ENCODE data around the gene CENATAC.
"Not testable (repeated sequence)": the region's sequence is repeated elsewhere in the genome, so short reads cannot be mapped to it uniquely, and the experiment has no call there.

The CENATAC gene, protein sequence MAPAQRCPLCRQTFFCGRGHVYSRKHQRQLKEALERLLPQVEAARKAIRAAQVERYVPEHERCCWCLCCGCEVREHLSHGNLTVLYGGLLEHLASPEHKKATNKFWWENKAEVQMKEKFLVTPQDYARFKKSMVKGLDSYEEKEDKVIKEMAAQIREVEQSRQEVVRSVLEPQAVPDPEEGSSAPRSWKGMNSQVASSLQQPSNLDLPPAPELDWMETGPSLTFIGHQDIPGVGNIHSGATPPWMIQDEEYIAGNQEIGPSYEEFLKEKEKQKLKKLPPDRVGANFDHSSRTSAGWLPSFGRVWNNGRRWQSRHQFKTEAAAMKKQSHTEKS

DNA sequence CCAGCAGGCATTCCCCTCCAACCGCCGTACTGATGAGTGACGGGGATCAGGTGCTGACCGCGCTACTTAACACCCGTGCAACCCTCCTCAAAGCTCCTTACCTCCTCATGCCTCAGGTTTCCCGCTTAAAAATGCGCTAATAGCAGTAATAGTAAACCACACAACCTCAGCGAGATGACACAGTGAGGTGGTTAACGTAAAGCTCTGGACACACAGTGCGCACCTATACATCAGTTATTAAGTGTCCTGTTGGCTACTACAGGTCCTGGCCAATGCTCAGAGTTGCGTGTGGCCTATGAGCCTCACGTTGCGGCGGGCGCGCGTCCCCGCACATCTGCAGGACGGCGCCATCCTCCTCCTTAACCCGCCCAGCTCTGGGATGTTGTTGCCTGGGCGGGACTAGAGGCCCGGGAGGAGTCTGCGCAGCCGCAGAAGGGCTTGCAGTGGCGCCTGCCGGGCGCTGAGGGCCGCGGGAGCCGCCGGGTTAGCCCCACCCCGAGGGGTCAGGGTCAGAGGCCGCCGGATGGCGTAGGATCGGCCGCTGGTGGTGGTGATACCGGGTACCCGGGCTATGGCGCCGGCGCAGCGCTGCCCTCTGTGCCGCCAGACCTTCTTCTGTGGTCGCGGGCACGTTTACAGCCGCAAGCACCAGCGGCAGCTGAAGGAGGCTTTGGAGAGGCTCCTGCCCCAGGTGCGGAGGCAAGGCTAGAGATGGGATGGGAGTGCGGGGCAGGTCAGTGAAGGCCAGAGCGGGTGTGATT, at the start of gene CENATAC:
CENATAC (plus strand) TSS at position 512 of the 761 bp plus-strand sequence; CDS start at position 572, 60 bp downstream.
- peak; percentile 95 for DNase-seq (ENCODE audit: low spot score)

GRCh38 chr11:118953265-118953664, 44.7 kb upstream of the CENATAC start:
- DNase-seq (ENCODE audit: low spot score) = peak; percentile 94

- not testable (repeated sequence) for DNase-seq (ENCODE audit: low spot score)
Observed at GRCh38 chr11:118953976-118954375, 44.0 kb upstream of the CENATAC start.

GRCh38 chr11:118956094-118956846, 41.7 kb upstream of the CENATAC start, which contains the start of gene UPK2:
Gene UPK2, plus strand, starts transcription at chr11:118956298. Its CDS starts 53 bp downstream, at chr11:118956351.
- DNase-seq (ENCODE audit: low spot score) = peak; percentile 94

DNA sequence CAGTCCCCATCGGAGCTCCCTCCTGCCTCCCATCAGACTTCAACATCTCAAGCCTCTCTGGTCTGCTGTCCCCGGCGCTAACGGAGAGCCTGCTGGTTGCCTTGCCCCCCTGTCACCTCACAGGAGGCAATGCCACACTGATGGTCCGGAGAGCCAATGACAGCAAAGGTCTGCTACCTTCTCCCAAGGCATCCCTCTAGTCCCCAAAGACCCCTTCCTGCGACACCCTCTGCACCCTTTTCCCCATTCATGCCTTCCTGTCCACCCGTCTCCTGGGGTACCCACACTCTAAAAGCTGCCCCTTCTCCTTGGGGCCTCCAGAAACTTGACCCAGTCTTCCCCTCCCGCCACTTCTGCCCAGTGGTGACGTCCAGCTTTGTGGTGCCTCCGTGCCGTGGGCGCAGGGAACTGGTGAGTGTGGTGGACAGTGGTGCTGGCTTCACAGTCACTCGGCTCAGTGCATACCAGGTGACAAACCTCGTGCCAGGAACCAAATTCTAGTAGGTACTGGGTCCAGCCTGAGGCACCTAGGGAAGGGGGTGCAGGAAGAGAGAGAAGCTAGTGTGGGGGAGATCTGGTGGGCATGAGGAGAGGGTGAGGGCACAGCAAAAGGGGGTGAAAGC, 41.0 kb upstream of the CENATAC start:
- no peak for DNase-seq (ENCODE audit: low spot score)

DNA sequence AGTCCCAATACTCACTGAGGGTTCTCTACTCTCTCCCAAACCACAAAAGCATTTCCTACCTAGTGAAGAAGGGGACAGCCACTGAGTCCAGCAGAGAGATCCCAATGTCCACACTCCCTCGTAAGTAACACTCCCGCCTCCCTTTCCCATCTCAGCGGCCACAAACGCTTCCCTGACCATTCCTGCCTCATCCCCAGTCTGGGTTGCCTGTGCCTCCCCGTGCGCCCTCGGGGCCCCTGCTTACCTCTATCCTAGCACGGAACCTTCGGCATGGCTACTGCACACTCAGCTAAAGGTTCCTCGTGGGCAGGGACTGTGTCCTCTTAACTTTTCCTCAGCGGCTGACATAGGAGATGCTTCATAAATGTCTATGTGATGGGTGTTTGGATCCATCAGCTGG, 40.4 kb upstream of the CENATAC start:
- DNase-seq (ENCODE audit: low spot score) = no peak

DNA sequence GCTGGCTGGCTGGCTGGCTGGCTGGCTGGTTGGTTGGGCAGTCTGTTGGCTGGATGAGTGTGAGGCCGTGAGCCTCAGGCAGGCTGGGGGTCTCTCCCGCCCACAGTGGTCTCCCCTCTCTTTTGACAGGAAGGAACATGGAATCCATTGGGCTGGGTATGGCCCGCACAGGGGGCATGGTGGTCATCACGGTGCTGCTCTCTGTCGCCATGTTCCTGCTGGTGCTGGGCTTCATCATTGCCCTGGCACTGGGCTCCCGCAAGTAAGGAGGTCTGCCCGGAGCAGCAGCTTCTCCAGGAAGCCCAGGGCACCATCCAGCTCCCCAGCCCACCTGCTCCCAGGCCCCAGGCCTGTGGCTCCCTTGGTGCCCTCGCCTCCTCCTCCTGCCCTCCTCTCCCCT, 40.0 kb upstream of the CENATAC start:
- DNase-seq (ENCODE audit: low spot score) = no peak

DNA sequence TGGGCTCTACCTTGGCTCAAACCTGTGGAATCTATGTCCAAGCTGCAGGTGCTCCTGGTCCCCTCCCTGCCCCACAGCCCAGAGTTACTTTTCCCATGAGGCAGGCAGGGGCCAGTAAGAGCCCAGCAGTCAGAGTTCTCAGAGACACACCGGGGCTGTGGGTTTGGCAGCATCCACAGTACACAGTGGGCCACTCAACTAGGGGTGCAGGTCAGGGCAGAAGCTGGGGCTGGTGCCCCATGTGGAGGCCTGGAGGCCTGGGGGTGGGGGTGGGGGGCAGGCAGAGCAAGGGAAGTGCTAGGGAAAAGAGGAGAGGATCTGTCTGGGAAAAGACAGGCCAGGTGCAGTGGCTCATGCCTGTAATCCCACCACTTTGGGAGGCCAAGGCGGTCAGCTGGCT, 39.4 kb upstream of the CENATAC start:
- no peak for DNase-seq (ENCODE audit: low spot score)

DNA sequence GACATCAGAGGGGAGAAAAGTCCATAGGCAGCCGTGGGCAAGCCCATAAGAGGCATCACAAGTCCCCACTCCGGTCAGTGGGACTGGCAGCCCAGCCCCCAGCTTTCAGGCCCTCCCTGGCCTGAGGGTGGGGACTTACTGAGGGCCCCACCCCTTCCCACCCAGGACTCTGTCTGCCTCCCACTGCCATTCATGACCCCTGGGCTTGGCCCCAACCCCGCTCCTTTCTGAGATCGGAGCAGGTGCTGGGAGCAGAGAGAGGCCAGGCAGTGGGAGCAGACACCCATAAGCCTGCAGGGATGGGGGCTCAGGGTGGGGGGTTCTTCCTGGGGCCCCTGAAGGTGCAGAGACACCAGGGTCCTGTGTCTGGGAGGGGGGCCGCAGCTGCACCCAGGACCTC, 36.7 kb upstream of the CENATAC start:
- DNase-seq (ENCODE audit: low spot score) = no peak

- no peak for DNase-seq (ENCODE audit: low spot score)
Observed at GRCh38 chr11:118961591-118961990, 36.3 kb upstream of the CENATAC start.

GRCh38 chr11:118969508-118969907, 28.4 kb upstream of the CENATAC start:
- not testable (repeated sequence) for DNase-seq (ENCODE audit: low spot score)

GRCh38 chr11:118971646-118972045, 26.3 kb upstream of the CENATAC start, which contains the start of gene FOXR1:
Gene FOXR1, plus strand, starts transcription at chr11:118971761. Its CDS starts 171 bp downstream, at chr11:118971932.
- no peak for DNase-seq (ENCODE audit: low spot score)

DNA sequence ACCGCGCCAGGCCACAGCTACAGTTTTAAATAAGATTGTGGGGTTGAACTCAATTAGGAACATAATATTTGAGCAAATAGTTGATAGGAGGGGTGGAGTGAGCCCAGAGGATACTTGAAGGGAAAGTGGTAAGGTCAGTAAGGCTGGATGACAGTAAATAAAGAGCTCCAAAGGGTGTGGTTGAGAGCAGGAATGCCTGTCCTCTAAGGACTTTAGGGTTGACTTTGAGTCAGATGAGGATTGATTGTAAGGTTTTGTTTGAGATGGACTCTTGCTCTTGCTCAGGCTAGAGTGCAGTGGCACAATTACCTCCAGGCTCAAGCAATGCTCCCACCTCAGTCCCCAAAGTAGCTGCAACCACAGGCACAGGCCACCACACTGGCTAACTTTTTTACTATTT, 24.0 kb upstream of the CENATAC start:
- DNase-seq (ENCODE audit: low spot score) = no peak

GRCh38 chr11:118975771-118976709, 21.9 kb upstream of the CENATAC start:
- DNase-seq (ENCODE audit: low spot score) = no peak

DNA sequence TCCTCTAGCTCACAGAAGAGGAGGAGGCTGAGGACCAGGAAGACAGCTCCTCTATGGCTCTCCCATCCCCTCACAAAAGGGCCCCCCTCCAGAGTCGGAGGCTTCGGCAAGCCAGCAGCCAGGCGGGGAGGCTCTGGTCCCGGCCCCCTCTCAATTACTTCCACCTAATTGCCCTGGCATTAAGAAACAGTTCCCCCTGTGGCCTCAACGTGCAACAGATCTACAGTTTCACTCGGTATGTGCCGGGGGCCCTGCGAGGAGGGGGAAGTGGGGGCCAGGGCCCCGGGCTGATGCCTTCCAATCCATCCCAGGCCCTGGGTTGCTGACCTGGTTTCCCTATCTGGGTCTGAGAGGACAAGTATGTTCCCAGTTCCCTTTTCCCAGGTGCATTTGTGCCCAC, 18.5 kb upstream of the CENATAC start:
- no peak for DNase-seq (ENCODE audit: low spot score)

DNA sequence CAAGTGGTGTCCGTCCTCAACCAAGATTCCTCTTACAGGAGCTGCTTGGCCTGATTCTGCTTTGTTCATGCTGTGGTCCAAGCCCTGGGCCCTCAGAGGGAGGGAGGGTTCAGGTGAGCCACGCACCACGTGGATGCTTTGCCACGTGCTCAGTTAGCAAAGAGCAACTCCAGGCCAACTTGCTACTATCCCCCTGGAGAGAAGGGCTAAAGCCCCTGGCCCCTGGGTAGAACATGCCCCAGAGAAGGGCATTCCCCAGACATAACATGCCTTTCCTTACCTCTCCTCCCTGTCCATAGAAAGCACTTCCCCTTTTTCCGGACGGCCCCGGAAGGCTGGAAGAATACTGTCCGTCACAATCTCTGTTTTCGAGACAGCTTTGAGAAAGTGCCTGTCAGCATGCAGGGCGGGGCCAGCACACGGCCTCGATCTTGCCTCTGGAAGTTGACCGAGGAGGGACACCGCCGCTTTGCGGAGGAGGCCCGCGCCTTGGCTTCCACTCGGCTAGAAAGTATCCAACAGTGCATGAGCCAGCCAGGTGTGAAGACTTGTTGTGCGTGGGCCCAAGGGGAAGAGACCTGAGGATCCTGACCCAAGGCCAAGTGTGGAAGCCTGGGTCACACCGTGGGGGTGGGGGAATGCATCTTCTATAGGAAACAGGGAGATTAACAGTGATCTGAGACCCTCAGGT, 17.6 kb upstream of the CENATAC start:
- DNase-seq (ENCODE audit: low spot score) = peak; percentile 47

GRCh38 chr11:118984337-118984736, 13.6 kb upstream of the CENATAC start:
- not testable (repeated sequence) for DNase-seq (ENCODE audit: low spot score)

DNA sequence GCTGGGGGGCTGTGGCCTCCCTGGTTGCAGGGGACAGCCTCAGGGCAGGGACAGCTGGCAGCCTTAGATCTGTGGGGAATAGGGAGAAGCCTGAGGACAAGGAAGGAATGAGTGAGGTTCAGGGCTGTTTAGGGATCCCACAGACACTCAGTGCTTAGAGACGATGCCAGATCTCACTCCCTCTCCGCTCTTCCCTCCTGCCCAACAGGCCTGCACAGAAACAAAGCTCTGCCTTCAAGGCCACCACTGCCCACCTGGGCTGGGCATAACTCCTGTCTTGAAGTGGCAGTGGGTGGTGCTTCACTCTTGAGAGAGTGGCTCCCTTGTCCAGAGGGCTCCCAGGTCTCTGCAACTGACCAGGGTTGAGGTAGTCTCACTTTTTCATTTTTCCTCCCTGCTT, 13.1 kb upstream of the CENATAC start:
- DNase-seq (ENCODE audit: low spot score) = no peak

GRCh38 chr11:118988280-118988679, 9.7 kb upstream of the CENATAC start:
- DNase-seq (ENCODE audit: low spot score) = no peak

DNA sequence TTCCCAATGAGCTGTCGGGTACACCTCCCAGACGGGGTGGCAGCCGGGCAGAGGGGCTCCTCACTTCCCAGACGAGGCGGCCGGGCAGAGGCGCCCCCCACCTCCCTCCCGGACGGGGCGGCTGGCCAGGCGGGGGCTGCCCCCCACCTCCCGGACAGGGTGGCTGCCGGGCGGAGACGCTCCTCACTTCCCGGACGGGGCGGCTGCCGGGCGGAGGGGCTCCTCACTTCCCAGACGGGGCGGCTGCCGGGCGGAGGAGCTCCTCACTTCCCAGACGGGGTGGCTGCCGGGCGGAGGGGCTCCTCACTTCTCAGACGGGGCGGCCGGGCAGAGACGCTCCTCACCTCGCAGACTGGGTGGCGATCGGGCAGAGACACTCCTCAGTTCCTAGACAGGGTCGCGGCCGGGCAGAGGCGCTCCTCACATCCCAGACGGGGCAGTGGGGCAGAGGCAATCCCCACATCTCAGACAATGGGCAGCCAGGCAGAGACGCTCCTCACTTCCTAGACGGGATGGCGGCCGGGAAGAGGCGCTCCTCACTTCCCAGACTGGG, 6.4 kb upstream of the CENATAC start:
- DNase-seq (ENCODE audit: low spot score) = not testable (repeated sequence)

All from Ammon's horn (tissue), 1 donor.